Mesothelial cell of epicardium (in vitro differentiated cells): ENCODE data around the gene TAS2R46. TPM values are rescaled to one million over a fixed set of nuclear protein-coding genes. Genes with fewer than 3 reads are reported as not detected.

ENCODE experiments used
- DNase-seq, 2 experiments: peaks; one replicate each; pipeline ENCODE4 v3.0.0; 2021; ENCODE audit warnings: low spot score in 2 of 2; ENCODE audit not compliant: unreplicated experiment in 2 of 2
- H3K27ac Mint-ChIP-seq: 2 replicates; pipeline ENCODE4 v1.8.0; 2021; ENCODE audit warnings: mixed read lengths
- H3K27me3 Mint-ChIP-seq: 2 replicates; pipeline ENCODE4 v1.8.0; 2021; ENCODE audit warnings: low read depth, mixed read lengths
- H3K36me3 Mint-ChIP-seq: 2 replicates; pipeline ENCODE4 v1.8.0; 2021; ENCODE audit warnings: mixed read lengths
- H3K4me1 Mint-ChIP-seq: 2 replicates; pipeline ENCODE4 v1.8.0; 2021; ENCODE audit warnings: mixed read lengths
- H3K4me3 Mint-ChIP-seq: 2 replicates; pipeline ENCODE4 v1.8.0; 2021; ENCODE audit warnings: mild to moderate bottlenecking, moderate library complexity, mixed read lengths
- H3K9me3 Mint-ChIP-seq: 2 replicates; pipeline ENCODE4 v1.8.0; 2021; ENCODE audit warnings: mixed read lengths
- total RNA-seq: library from RNA; stranded (reverse); gene quantifications from 3 replicates; pipeline ENCODE4 v1.2.1, GENCODE V29; 2021
- TF ChIP-seq, protein P1 (sequence below): fragments of 200-600 bp; sonication (generic); IDR thresholded peaks from one replicate; pipeline ENCODE4 v1.5.0; 2021; ENCODE audit warnings: antibody characterized with exemption; ENCODE audit not compliant: unreplicated experiment

TAS2R46 gene
- total RNA-seq, 1 donor from 2014 or later, result 3.9 TPM

DNA sequence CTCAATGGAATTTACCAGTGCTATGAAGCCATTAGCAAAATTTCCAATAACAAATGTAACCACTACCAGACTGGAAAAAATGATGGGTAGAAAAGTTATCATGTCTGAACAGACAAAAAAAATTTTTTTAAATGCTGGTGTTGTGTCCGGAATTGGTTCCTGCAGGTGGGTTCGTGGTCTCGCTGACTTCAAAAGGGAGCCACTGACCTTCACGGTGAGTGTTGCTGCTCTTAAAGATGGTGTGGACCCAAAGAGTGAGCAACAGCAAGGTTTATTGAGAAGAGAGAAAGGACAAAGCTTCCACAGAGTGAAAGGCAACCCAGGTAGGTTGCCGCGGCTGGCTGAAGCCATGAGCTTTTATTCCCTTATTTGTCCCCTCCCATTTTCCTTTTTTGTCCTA is 30.0 kb upstream of the TAS2R46 start, which contains the start of gene TAS2R43:
TAS2R43 (minus strand) TSS at position 186 of the 400 bp plus-strand sequence; CDS start at position 102, 84 bp downstream.
- Mint-ChIP-seq H3K27ac (no peak within 1 kb of the TSS), H3K4me1 (no peaks in the 10 kb centered on the region), H3K36me3 (peaks cover 9% of the 10 kb centered on the region), H3K9me3 (no peaks in the 10 kb centered on the region), H3K27me3 (no peaks in the 10 kb centered on the region), H3K4me3 (no peak within 1 kb of the TSS)
- TF ChIP-seq, protein P1, sequence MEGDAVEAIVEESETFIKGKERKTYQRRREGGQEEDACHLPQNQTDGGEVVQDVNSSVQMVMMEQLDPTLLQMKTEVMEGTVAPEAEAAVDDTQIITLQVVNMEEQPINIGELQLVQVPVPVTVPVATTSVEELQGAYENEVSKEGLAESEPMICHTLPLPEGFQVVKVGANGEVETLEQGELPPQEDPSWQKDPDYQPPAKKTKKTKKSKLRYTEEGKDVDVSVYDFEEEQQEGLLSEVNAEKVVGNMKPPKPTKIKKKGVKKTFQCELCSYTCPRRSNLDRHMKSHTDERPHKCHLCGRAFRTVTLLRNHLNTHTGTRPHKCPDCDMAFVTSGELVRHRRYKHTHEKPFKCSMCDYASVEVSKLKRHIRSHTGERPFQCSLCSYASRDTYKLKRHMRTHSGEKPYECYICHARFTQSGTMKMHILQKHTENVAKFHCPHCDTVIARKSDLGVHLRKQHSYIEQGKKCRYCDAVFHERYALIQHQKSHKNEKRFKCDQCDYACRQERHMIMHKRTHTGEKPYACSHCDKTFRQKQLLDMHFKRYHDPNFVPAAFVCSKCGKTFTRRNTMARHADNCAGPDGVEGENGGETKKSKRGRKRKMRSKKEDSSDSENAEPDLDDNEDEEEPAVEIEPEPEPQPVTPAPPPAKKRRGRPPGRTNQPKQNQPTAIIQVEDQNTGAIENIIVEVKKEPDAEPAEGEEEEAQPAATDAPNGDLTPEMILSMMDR, result no peak
- DNase-seq, result no peak

- Mint-ChIP-seq H3K4me1 (no peaks in the 10 kb centered on the region), H3K36me3 (peaks cover 8% of the 10 kb centered on the region), H3K27ac (no peak overlapping the region), H3K4me3 (no peak overlapping the region), H3K27me3 (no peaks in the 10 kb centered on the region), H3K9me3 (peaks cover under 1% of the 10 kb centered on the region)
- TF ChIP-seq, protein P1, result no peak
- no peak for DNase-seq
Observed at GRCh38 chr12:11089246-11089645, 27.2 kb upstream of the TAS2R46 start.

GRCh38 chr12:11085419-11085818 is 23.3 kb upstream of the TAS2R46 start:
- Mint-ChIP-seq H3K4me3 (no peak overlapping the region), H3K36me3 (peaks cover 14% of the 10 kb centered on the region), H3K9me3 (peaks cover 12% of the 10 kb centered on the region), H3K27ac (no peak overlapping the region), H3K27me3 (no peaks in the 10 kb centered on the region), H3K4me1 (no peaks in the 10 kb centered on the region)
- TF ChIP-seq, protein P1, result no peak
- DNase-seq, result no peak

DNA sequence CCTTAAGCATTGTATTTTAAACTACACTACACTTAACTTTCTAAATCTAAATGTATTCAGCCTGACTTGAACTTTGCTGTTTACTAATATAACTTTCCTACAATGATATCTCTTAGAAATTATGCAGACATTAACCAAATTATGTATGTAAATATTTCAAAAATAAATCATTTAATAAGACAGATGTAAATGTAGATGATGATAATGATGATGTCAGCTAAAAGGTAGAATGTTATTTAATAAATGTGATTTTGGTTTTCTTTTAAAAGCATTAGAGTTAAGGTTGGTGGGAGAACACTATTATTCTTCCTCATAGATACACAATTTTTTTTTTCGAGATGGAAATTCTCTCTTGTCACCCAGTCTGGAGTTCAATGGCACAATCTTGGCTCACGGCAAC is 19.9 kb upstream of the TAS2R46 start:
- Mint-ChIP-seq H3K4me1 (no peaks in the 10 kb centered on the region), H3K27me3 (no peaks in the 10 kb centered on the region), H3K36me3 (peaks cover 23% of the 10 kb centered on the region), H3K9me3 (peaks cover 14% of the 10 kb centered on the region), H3K4me3 (no peak overlapping the region), H3K27ac (no peak overlapping the region)
- TF ChIP-seq, protein P1, result no peak
- DNase-seq, result no peak

DNA sequence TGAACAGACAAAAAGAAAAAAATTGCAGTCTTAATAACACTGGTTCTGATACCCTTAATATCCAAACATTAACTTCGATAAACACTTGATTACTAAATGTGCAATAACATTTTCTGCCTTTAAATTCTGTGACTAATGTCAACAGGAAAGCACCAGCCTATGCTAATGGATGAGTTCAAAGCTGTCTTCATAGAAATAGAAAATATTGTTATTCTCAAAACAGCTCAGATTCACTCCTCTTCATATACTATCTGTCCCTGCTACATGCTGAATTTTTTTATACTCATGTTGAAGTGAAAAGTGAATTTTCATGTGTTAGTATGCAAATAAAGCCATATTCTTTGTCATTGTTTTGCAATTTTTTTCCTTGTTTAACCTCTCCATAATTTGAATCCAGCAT is 16.2 kb upstream of the TAS2R46 start:
- no peaks in the 10 kb centered on the region for H3K4me1 Mint-ChIP-seq
- TF ChIP-seq, protein P1, result no peak
- DNase-seq, result no peak
- no peak overlapping the region for H3K27ac Mint-ChIP-seq
- H3K36me3 Mint-ChIP-seq, result peaks cover 18% of the 10 kb centered on the region
- no peak overlapping the region for H3K4me3 Mint-ChIP-seq
- H3K27me3 Mint-ChIP-seq, result no peaks in the 10 kb centered on the region
- peaks cover 11% of the 10 kb centered on the region for H3K9me3 Mint-ChIP-seq

DNA sequence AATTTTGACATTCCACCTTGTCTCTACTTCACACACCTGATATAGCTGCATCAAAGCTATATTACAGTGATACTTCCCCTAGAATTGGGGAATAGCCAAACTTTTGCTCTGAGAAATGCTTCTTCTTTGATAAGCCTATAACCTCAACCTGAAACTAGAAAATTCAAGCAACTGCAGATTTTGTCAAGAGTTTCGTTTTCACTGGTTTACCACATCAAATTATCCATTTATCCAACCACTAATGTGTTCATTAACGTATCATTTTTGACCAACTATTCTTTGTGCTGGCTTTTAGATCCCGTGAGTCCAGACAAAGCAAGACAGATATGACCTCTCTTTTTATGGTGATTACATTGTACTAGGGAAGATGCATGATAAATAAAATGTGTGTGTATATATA is 13.5 kb upstream of the TAS2R46 start:
- Mint-ChIP-seq H3K4me1 (peaks cover 3% of the 10 kb centered on the region), H3K27ac (no peak overlapping the region), H3K4me3 (no peak overlapping the region), H3K9me3 (peaks cover 4% of the 10 kb centered on the region), H3K36me3 (peaks cover 16% of the 10 kb centered on the region), H3K27me3 (no peaks in the 10 kb centered on the region)
- TF ChIP-seq, protein P1, result no peak
- no peak for DNase-seq
